GM12878 (cell line): ENCODE results near the gene WHAMM. TPM values are rescaled to one million over a fixed set of nuclear protein-coding genes. Genes with fewer than 3 reads are reported as not detected.

Experiments used
- ATAC-seq: fragments of 200-7000 bp; cut with Tn5 transposase; 3 replicates; pipeline ENCODE4 v1.9.1; 2020; ENCODE audit warnings: mild to moderate bottlenecking, moderate library complexity
- BruUV-seq: library from RNA; stranded (reverse); fragments of 400-500 nt; replicated peaks from 2 replicates; lab custom pipeline; 2021; lab: Mats Ljungman, UMichigan
- CTCF ChIA-PET: fragments of 300-600 bp; sonication (Branson Sonifier 250); formaldehyde crosslinking; extraction: SDS; loops from one replicate; lab custom pipeline; 2021; ENCODE audit warnings: inconsistent platforms; lab: Yijun Ruan, JAX
- POLR2A ChIA-PET: fragments of 350-600 bp; formaldehyde crosslinking; extraction: SDS; loops from one replicate; lab custom pipeline; 2021; ENCODE audit warnings: inconsistent platforms; lab: Charles Lee
- RAD21 ChIA-PET: fragments of 300-600 bp; sonication (Branson Sonifier 250); formaldehyde crosslinking; loops from one replicate; lab custom pipeline; 2023; ENCODE audit warnings: antibody characterized with exemption; ENCODE audit not compliant: unreplicated experiment; lab: Charles Lee
- SMC1A ChIA-PET: fragments of 300-600 bp; sonication (Branson Sonifier 250); formaldehyde crosslinking; loops from one replicate; lab custom pipeline; 2023; ENCODE audit not compliant: unreplicated experiment, uncharacterized antibody; lab: Charles Lee
- DNase-seq: peaks from one replicate; pipeline ENCODE4 v3.0.0-alpha.2; 2011; ENCODE audit warnings: low read depth, low spot score
- FAIRE-seq: peaks from 3 replicates; lab custom pipeline; 2011; peaks lifted over from hg19 to GRCh38; lab: Jason Lieb, UNC
- H2AFZ ChIP-seq: 2 replicates; pipeline ENCODE4 v1.6.0; 2011; ENCODE audit warnings: low read depth, low read length, control low read depth; ENCODE audit not compliant: control insufficient read depth
- H3K27ac ChIP-seq: 2 replicates; pipeline ENCODE4 v1.5.1; 2011; ENCODE audit warnings: control low read depth; ENCODE audit not compliant: control insufficient read depth, insufficient read depth
- H3K27me3 ChIP-seq, 2 experiments: replicated peaks in 1 of 2; 2 replicates each; pipeline versions ENCODE4 v1.6.0 to v1.6.1; 2011; ENCODE audit warnings: low read length in 1 of 2; ENCODE audit not compliant: control insufficient read depth in 2 of 2, insufficient read depth in 2 of 2
- H3K36me3 ChIP-seq, 2 experiments: 2 replicates each; pipeline ENCODE4 v1.5.1; 2011; ENCODE audit warnings: low read length in 1 of 2; ENCODE audit not compliant: control insufficient read depth in 2 of 2, insufficient read depth in 2 of 2
- H3K4me1 ChIP-seq: 2 replicates; pipeline ENCODE4 v1.6.1; 2011; ENCODE audit warnings: mild to moderate bottlenecking, low read length, moderate library complexity, mixed read lengths; ENCODE audit not compliant: control insufficient read depth, insufficient read depth
- H3K4me2 ChIP-seq: 2 replicates; pipeline ENCODE4 v1.6.0; 2011; ENCODE audit warnings: control low read depth; ENCODE audit not compliant: control insufficient read depth, insufficient read depth
- H3K4me3 ChIP-seq: fragments of 200-600 bp; sonication (generic); 2 replicates; pipeline ENCODE4 v1.5.1; 2016
- H3K79me2 ChIP-seq: 2 replicates; pipeline ENCODE4 v1.6.0; 2011; ENCODE audit warnings: low read length; ENCODE audit not compliant: control insufficient read depth, insufficient read depth
- H3K9ac ChIP-seq: 2 replicates; pipeline ENCODE4 v1.8.0; 2011; ENCODE audit warnings: low read length, control low read depth, mixed read lengths; ENCODE audit not compliant: control insufficient read depth, insufficient read depth
- H3K9me3 ChIP-seq: replicated peaks from 3 replicates; pipeline ENCODE4 v1.5.1; 2011; ENCODE audit warnings: mild to moderate bottlenecking, low read length; ENCODE audit not compliant: control insufficient read depth, insufficient read depth
- H4K20me1 ChIP-seq: 2 replicates; pipeline ENCODE4 v1.6.0; 2011; ENCODE audit not compliant: control insufficient read depth, insufficient read depth
- CHD4 ChIP-seq: fragments of 200-600 bp; sonication (generic); IDR thresholded peaks from 2 replicates; pipeline ENCODE4 v1.6.1; 2016; ENCODE audit warnings: mild to moderate bottlenecking
- FOS ChIP-seq: IDR thresholded peaks from 3 replicates; pipeline ENCODE4 v1.6.1; 2011; ENCODE audit warnings: borderline replicate concordance; ENCODE audit not compliant: insufficient read length; ENCODE audit errors: extremely low read depth
- MEF2B ChIP-seq: fragments of 450-650 bp; IDR thresholded peaks from 2 replicates; pipeline ENCODE4 v1.6.1; 2018; ENCODE audit warnings: mild to moderate bottlenecking, moderate library complexity; ENCODE audit not compliant: partially characterized antibody, poor library complexity, severe bottlenecking
- PKNOX1 ChIP-seq: fragments of 450-650 bp; IDR thresholded peaks from 2 replicates; pipeline ENCODE4 v1.6.1; 2016; ENCODE audit warnings: mild to moderate bottlenecking
- POU2F2 ChIP-seq: IDR thresholded peaks from 3 replicates; pipeline ENCODE4 v1.6.1; 2011; ENCODE audit warnings: low read depth, mild to moderate bottlenecking, low read length, borderline replicate concordance
- RCOR1 ChIP-seq: conservative IDR thresholded peaks from 2 replicates; pipeline ENCODE4 v1.6.1; 2012; ENCODE audit warnings: low read depth, low read length, improper control_type of control experiment
- RELB ChIP-seq: fragments of 450-650 bp; IDR thresholded peaks from 2 replicates; pipeline ENCODE4 v1.6.1; 2017; ENCODE audit warnings: low read depth, mild to moderate bottlenecking, moderate library complexity
- SREBF2 ChIP-seq: IDR thresholded peaks from 2 replicates; pipeline ENCODE4 v1.6.1; 2012; ENCODE audit warnings: mild to moderate bottlenecking, low read length
- STAT1 ChIP-seq: fragments of 450-650 bp; conservative IDR thresholded peaks from 2 replicates; pipeline ENCODE4 v1.6.1; 2014; ENCODE audit warnings: antibody characterized with exemption, mild to moderate bottlenecking
- USF1 ChIP-seq: IDR thresholded peaks from 2 replicates; pipeline ENCODE4 v1.6.1; 2011; ENCODE audit warnings: borderline replicate concordance, low read depth, mild to moderate bottlenecking, moderate library complexity, mixed read lengths, low read length; ENCODE audit not compliant: insufficient read depth; ENCODE audit errors: extremely low read length
- ZNF384 ChIP-seq: IDR thresholded peaks from 2 replicates; pipeline ENCODE4 v1.6.1; 2012; ENCODE audit warnings: low read depth, mild to moderate bottlenecking, low read length, improper control_type of control experiment, borderline replicate concordance
- ZNF622 ChIP-seq: fragments of 450-650 bp; IDR thresholded peaks from 2 replicates; pipeline ENCODE4 v1.6.1; 2017; ENCODE audit warnings: mild to moderate bottlenecking, inconsistent platforms
- WGBS: methylation state at CpG from one replicate; pipeline ENCODE4 v1.1.6; 2016; ENCODE audit warnings: low lambda C conversion rate; ENCODE audit not compliant: insufficient replicate concordance, insufficient coverage; ENCODE audit errors: missing lambda C conversion rate; 5-methylcytosine and 5-hydroxymethylcytosine counted together
- in situ Hi-C: fragments of 300-500 bp; cut with MboI; formaldehyde crosslinking; loops from 9 replicates; pipeline ENCODE4 v1.14.3; 2018; ENCODE audit warnings: mixed read lengths
- intact Hi-C: fragments of 100-400 bp; cut with micrococcal nuclease; formaldehyde crosslinking; loops from one replicate; pipeline ENCODE4 v1.14.2; 2022; ENCODE audit not compliant: unreplicated experiment
- polyA plus RNA-seq, 11 experiments: library from polyadenylated mRNA; depleted of rRNA in 4 of 11; unstranded in 6 of 11; stranded (reverse) in 5 of 11; fragments of >200 nt; fragmentation: Nextera tagmentation in 4 of 11; fragmentation: Illumina TruSeq in 1 of 11; extraction: Ambion mirVana in 4 of 11; extraction: Trizol in 1 of 11; gene quantifications; 1 replicate in 1 of 11; 2 replicates in 10 of 11; pipeline versions ENCODE4 v1.2.1 to v1.2.3, GENCODE V29; 2011 to 2016; ENCODE audit warnings: inconsistent platforms in 2 of 11, missing spikeins in 2 of 11, low read depth in 1 of 11
- total RNA-seq, 4 experiments: library from RNA; depleted of rRNA in 3 of 4; stranded (reverse); fragments of >200 nt in 3 of 4; fragmentation: Illumina TruSeq in 1 of 4; extraction: Trizol in 1 of 4; gene quantifications; 2 replicates each; pipeline versions ENCODE4 v1.2.1 to v1.2.3, GENCODE V29; 2013 to 2021

WHAMM gene
- total and polyA plus RNA-seq, 10 of the 15 experiments (the other 5 are each of a cell fraction or from before 2014, with no cell fraction given): 0.87 to 6.7 (median 2.5) TPM

- FAIRE-seq (no peak), DNase-seq (no peak)
- Histone ChIP-seq H3K79me2 (no peaks in the 10 kb centered on the region), H3K4me2 (no peak overlapping the region), H3K4me1 (peaks cover 6% of the 10 kb centered on the region; the same call in 1 of the 2 replicates), H3K4me3 (no peak overlapping the region), H3K27me3 (peaks cover 0 to 5% of the 10 kb centered on the region in 2 experiments; a peak in 1 of 4 replicates), H2AFZ (no peak overlapping the region), H3K9me3 (no peaks in the 10 kb centered on the region), H3K9ac (no peak overlapping the region)
- SMC1A ChIA-PET: interaction anchor here (0.6 to 1.0 kb wide), 3 partner anchors 10 to 313 kb away, joined by 3 to 8 read pairs (median 3); no protein-coding TSS in a partner anchor
- POLR2A ChIA-PET: interaction anchor here (0.6 kb wide), 1 partner anchor 1000 kb away, joined by 5 read pairs; no protein-coding TSS in a partner anchor
- RAD21 ChIA-PET: interaction anchor here (1.0 kb wide), 2 partner anchors 11 to 32 kb away, joined by 4 to 5 read pairs; no protein-coding TSS in a partner anchor
- BruUV-seq: no TSS peak
- intact Hi-C loops: loop anchor here (10.0 kb wide), 1 partner anchor 89 kb away; no protein-coding TSS in a partner anchor
- WGBS: 23% methylated on average over 3 of the region's 3 CpGs
- TF ChIP-seq ZNF384 (0 out of 2 replicates have a peak, but pooled peaks have one; percentile 17), SREBF2 (no peak), FOS (no peak)
- TF ChIP-seq, all 136 proteins: peak for 1
- CTCF ChIA-PET: interaction anchor here (1.4 kb wide), 1 partner anchor 32 kb away, joined by 4 read pairs; no protein-coding TSS in a partner anchor
- no peak overlapping the region for H3K27ac ChIP-seq
- in situ Hi-C loops: no loop called here
- peak; percentile 42; the same call in 1 of the 3 replicates for ATAC-seq
- no peaks in the 10 kb centered on the region for H3K36me3 ChIP-seq
- H4K20me1 ChIP-seq: no peaks in the 10 kb centered on the region
Observed at GRCh38 chr15:82843566-82843965, 34.1 kb downstream of the WHAMM start.

GRCh38 chr15:82845686-82846085 is 36.3 kb downstream of the WHAMM start:
- ChIA-PET RAD21 (interaction anchor here (0.6 to 1.4 kb wide), 4 partner anchors 11 to 154 kb away, joined by 3 to 7 read pairs (median 5); no protein-coding TSS in a partner anchor), CTCF (interaction anchor here (1.3 kb wide), 2 partner anchors 13 to 154 kb away, joined by 4 to 6 read pairs; no protein-coding TSS in a partner anchor), SMC1A (interaction anchor here (0.9 to 1.3 kb wide), 3 partner anchors 13 to 155 kb away, joined by 3 to 4 read pairs (median 4); no protein-coding TSS in a partner anchor), POLR2A (interaction anchor here (0.5 kb wide), 1 partner anchor 105 kb away, joined by 3 read pairs; no protein-coding TSS in a partner anchor)
- WGBS: 66% methylated on average over 7 of the region's 7 CpGs
- H4K20me1 ChIP-seq: no peaks in the 10 kb centered on the region
- peaks cover 0 to 5% of the 10 kb centered on the region in 2 experiments; a peak in 1 of 4 replicates for H3K27me3 ChIP-seq
- no peak overlapping the region for H3K9ac ChIP-seq
- BruUV-seq: no TSS peak
- no peak overlapping the region for H2AFZ ChIP-seq
- no peaks in the 10 kb centered on the region for H3K9me3 ChIP-seq
- ATAC-seq (no peak), FAIRE-seq (no peak), DNase-seq (no peak)
- intact Hi-C loops (loop anchor here (10.0 kb wide), 1 partner anchor 91 kb away; no protein-coding TSS in a partner anchor), in situ Hi-C loops (no loop called here)
- H3K4me2 ChIP-seq: no peak overlapping the region
- H3K79me2 ChIP-seq: no peaks in the 10 kb centered on the region
- H3K4me3 ChIP-seq: no peak overlapping the region
- H3K4me1 ChIP-seq: peaks cover 6% of the 10 kb centered on the region; the same call in 1 of the 2 replicates
- no peaks in the 10 kb centered on the region for H3K36me3 ChIP-seq
- H3K27ac ChIP-seq: no peak overlapping the region
- TF ChIP-seq POU2F2 (no peak), STAT1 (no peak), ZNF622 (no peak), CHD4 (no peak), RELB (no peak), MEF2B (no peak), USF1 (no peak), RCOR1 (no peak), PKNOX1 (no peak)
